ENCODE results near the gene COL1A1. TPM values are rescaled to one million over a fixed set of nuclear protein-coding genes. Genes with fewer than 3 reads are reported as not detected.

The COL1A1 gene
- polyA plus RNA-seq, 1 of the 3 experiments (the other 2 are of a cell fraction): 1,461 TPM

- Histone ChIP-seq H3K9me2 (no peaks in the 10 kb centered on the region), H2AFZ (ENCODE audit: low read depth) (no peak overlapping the region), H3K9ac (peak overlapping the region; percentile 92), H3K27ac (ENCODE audit: low read depth in 2 of 2, low read length in 1 of 2) (peak overlapping the region; percentile 54 to 86), H3K9me3 (no peaks in the 10 kb centered on the region), H4K20me1 (ENCODE audit: insufficient read depth) (peaks cover 46% of the 10 kb centered on the region), H3K79me2 (ENCODE audit: insufficient read depth) (peaks cover 60% of the 10 kb centered on the region), H3K4me2 (peak overlapping the region; percentile 97), H3K4me1 (ENCODE audit: control insufficient read depth in 1 of 2, insufficient read depth in 2 of 2, low read depth in 1 of 2, low read length in 1 of 2) (peaks cover 30 to 63% of the 10 kb centered on the region in 2 experiments; a peak in 3 of 4 replicates), H3K4me3 (ENCODE audit: low read depth in 2 of 2, low read length in 1 of 2) (peak overlapping the region; percentile 66 to 81), H3F3A (replicated peaks; ENCODE audit: insufficient read depth) (peaks cover 19% of the 10 kb centered on the region), H3K27me3 (ENCODE audit: insufficient read depth) (no peaks in the 10 kb centered on the region), H3K36me3 (replicated peaks in 1 of 2; ENCODE audit: control insufficient read depth in 1 of 2, insufficient read depth in 2 of 2, low read length in 1 of 2) (peaks cover 11 to 12% of the 10 kb centered on the region in 2 experiments)
- ChIA-PET POLR2A (interaction anchor here (0.8 to 1.3 kb wide), 6 partner anchors 9 to 28 kb away, joined by 3 to 5 read pairs (median 4); no protein-coding TSS in a partner anchor), CTCF (interaction anchor here (0.7 to 12.8 kb wide), 18 partner anchors 12 to 148 kb away, joined by 3 to 169 read pairs (median 6); partner anchors contain the start of genes COL1A1 and SAMD14)
- WGBS (ENCODE audit: low lambda C conversion rate): 4% methylated on average over 45 of the region's 123 CpGs
- peak; percentile 84 for DNase-seq
- TF ChIP-seq ZBTB33 (IDR thresholded peaks at IDR 0.05; ENCODE audit: borderline replicate concordance, low read depth) (no peak), EP300 (IDR thresholded peaks at IDR 0.05; ENCODE audit: borderline replicate concordance in 1 of 2, low read depth in 1 of 2, low read length in 1 of 2) (0 out of 4 replicates have a peak, but pooled peaks of 1 of the 2 experiments have one; percentile 9), MAX (IDR thresholded peaks at IDR 0.05; ENCODE audit: low read depth) (peak; percentile 55; the same call in 1 of the 2 replicates), USF2 (IDR thresholded peaks at IDR 0.05; ENCODE audit: borderline replicate concordance, low read depth, low read length) (no peak), YY1 (IDR thresholded peaks at IDR 0.05; ENCODE audit: low read depth) (no peak), MXI1 (IDR thresholded peaks at IDR 0.05; ENCODE audit: low read depth, low read length) (peak; percentile 54), NFIC (IDR thresholded peaks at IDR 0.05; ENCODE audit: borderline replicate concordance) (no peak), TAF1 (IDR thresholded peaks at IDR 0.05; ENCODE audit: borderline replicate concordance, low read depth, low read length) (no peak), REST (IDR thresholded peaks at IDR 0.05; ENCODE audit: low read depth, low read length) (no peak), RFX5 (IDR thresholded peaks at IDR 0.05; ENCODE audit: low read length) (no peak), IRF3 (IDR thresholded peaks at IDR 0.05; ENCODE audit: low read depth, low read length) (no peak), FOSL2 (IDR thresholded peaks at IDR 0.05; ENCODE audit: borderline replicate concordance, low read depth) (no peak), GABPA (IDR thresholded peaks at IDR 0.05; ENCODE audit: low read depth) (peak; percentile 34; the same call in 1 of the 2 replicates), SMC3 (IDR thresholded peaks at IDR 0.05; ENCODE audit: low read depth, low read length) (no peak), RAD21 (IDR thresholded peaks at IDR 0.05; ENCODE audit: low read length) (no peak), SIN3A (IDR thresholded peaks at IDR 0.05; ENCODE audit: borderline replicate concordance, low read depth, low read length) (no peak; the same call in 1 of the 2 replicates), CTCF (IDR thresholded peaks at IDR 0.05) (no peak; the same call in 1 of the 2 replicates), MEF2A (IDR thresholded peaks at IDR 0.05; ENCODE audit: borderline replicate concordance, low read depth) (no peak), JUND (IDR thresholded peaks at IDR 0.05) (no peak), RCOR1 (IDR thresholded peaks at IDR 0.05; ENCODE audit: low read length) (no peak), ELF1 (IDR thresholded peaks at IDR 0.05) (no peak)
Measured at GRCh38 chr17:50149417-50150353, 51.7 kb downstream of the COL1A1 start.
